Stomach (tissue), 4 donors: ENCODE measurements around the gene OGFOD2.

Experiments used
- CTCF ChIP-seq, 7 experiments: fragments of 450-650 bp in 4 of 7; fragments of 200-600 bp in 3 of 7; sonication (generic) in 3 of 7; IDR thresholded peaks; one replicate each; pipeline ENCODE4 v1.5.1; 2016 to 2019; ENCODE audit warnings: antibody characterized with exemption in 7 of 7, control low read depth in 2 of 7, mild to moderate bottlenecking in 1 of 7
- EP300 ChIP-seq: sonication (generic); formaldehyde crosslinking; IDR thresholded peaks from one replicate; pipeline ENCODE4 v1.6.1; 2017; ENCODE audit warnings: antibody characterized with exemption
- POLR2A ChIP-seq, 4 donors: fragments of 450-650 bp; IDR thresholded peaks; one replicate each; pipeline ENCODE4 v1.6.1; 2016; ENCODE audit warnings: antibody characterized with exemption in 4 of 4, control low read depth in 2 of 4, mild to moderate bottlenecking in 1 of 4, moderate library complexity in 1 of 4
- POLR2AphosphoS5 ChIP-seq, 3 donors: sonication (generic); formaldehyde crosslinking; IDR thresholded peaks; one replicate each; pipeline ENCODE4 v1.6.1; 2016; ENCODE audit warnings: antibody characterized with exemption in 3 of 3

GRCh38 chr12:122997343-122998250 lies 22.6 kb downstream of the OGFOD2 start:
- no peak for TF ChIP-seq CTCF (IDR thresholded peaks at IDR 0.05)
- TF ChIP-seq POLR2A (IDR thresholded peaks at IDR 0.05) = no peak
- no peak for TF ChIP-seq EP300
- no peak for TF ChIP-seq POLR2AphosphoS5 (IDR thresholded peaks at IDR 0.05)
